Pancreas (tissue), 10 donors: ENCODE measurements around the gene PCDHGA2. TPM values are rescaled to one million over a fixed set of nuclear protein-coding genes. Genes with fewer than 3 reads are reported as not detected.

ENCODE experiments used
- ATAC-seq, 4 donors: fragments of 200-7000 bp; cut with Tn5 transposase; one replicate each; pipeline versions ENCODE4 v1.8.0 to v1.9.1; 2020; ENCODE audit warnings: mild to moderate bottlenecking in 4 of 4, moderate library complexity in 4 of 4
- DNase-seq, 6 donors: peaks; one replicate each; pipeline ENCODE4 v3.0.0-alpha.2; 2020
- FAIRE-seq: peaks from 2 replicates; lab custom pipeline; 2012; peaks lifted over from hg19 to GRCh38; lab: Jason Lieb, UNC
- H3K27ac ChIP-seq, 4 donors: fragments of 200-600 bp; sonication (generic); 1 replicate in 3 of 4; 2 replicates in 1 of 4; pipeline versions ENCODE4 v1.5.0 to v1.8.0; 2020
- H3K27me3 ChIP-seq, 4 donors: fragments of 200-600 bp; one replicate each; pipeline ENCODE4 v1.8.0; 2021
- H3K36me3 ChIP-seq, 3 donors: fragments of 200-600 bp; sonication (generic) in 1 of 3; one replicate each; pipeline versions ENCODE4 v1.5.0 to v1.8.0; 2020 to 2021
- H3K4me1 ChIP-seq, 3 donors: fragments of 200-600 bp; one replicate each; pipeline ENCODE4 v1.8.0; 2021
- H3K4me3 ChIP-seq, 4 donors: fragments of 200-600 bp; sonication (generic) in 2 of 4; one replicate each; pipeline versions ENCODE4 v1.5.0 to v1.8.0; 2020 to 2021
- H3K9me3 ChIP-seq, 4 donors: fragments of 200-600 bp; one replicate each; pipeline ENCODE4 v1.8.0; 2021
- CTCF ChIP-seq, 4 donors: fragments of 200-600 bp; sonication (generic) in 3 of 4; IDR thresholded peaks; one replicate each; pipeline versions ENCODE4 v1.5.0 to v1.8.0; 2021; ENCODE audit warnings: antibody characterized with exemption in 4 of 4
- WGBS, 2 donors: extraction: QIAGEN DNeasy Blood & Tissue Kit; methylation state at CpG; one replicate each; pipeline ENCODE4 v1.1.7; 2013; 5-methylcytosine and 5-hydroxymethylcytosine counted together
- intact Hi-C, 3 donors: fragments of 100-400 bp; cut with DNase I; formaldehyde crosslinking; loops; one replicate each; pipeline versions ENCODE4 v1.11.1 to v1.14.2; 2022
- polyA plus RNA-seq, 2 donors: library from polyadenylated mRNA; stranded (reverse); fragments of 200-250 nt; gene quantifications; one replicate each; pipeline ENCODE4 v1.2.3, GENCODE V29; 2013
- total RNA-seq, 6 donors: library from RNA; stranded (reverse); fragmentation: NEBNext Ultra II Directional in 4 of 6; extraction: Animal tissue kit (Norgen Biotek cat#: 25700) in 4 of 6; gene quantifications; one replicate each; pipeline versions ENCODE4 v1.2.1 to v1.2.4, GENCODE V29; 2021 to 2023
- donor health status: healthy with polysubstance abuse.
- donor health status: DM: no; HTN: no; CAD: no; lungs with moderate emphysema.
- donor health status: DM: no; HTN: no; CAD: no.
- donor health status: control.
- donor health status: control.
- donor health status: Bipolar disorder and iron deficiency.
- donor health status: DM: yes; HTN: yes; CAD: no.
- donor health status: DM: no; HTN: no; CAD: no.
- donor health status: DM: no; HTN: no; CAD: no.
- donor health status: DM: yes; HTN: yes; CAD: no.

Gene PCDHGA2
- total and polyA plus RNA-seq, 8 donors = 0.46 to 2.1 (median 1.3) TPM

- no peak for TF ChIP-seq CTCF (IDR thresholded peaks at IDR 0.05)
- no peak overlapping the region for H3K27ac ChIP-seq
- WGBS, 2 donors = 33 to 36% methylated on average over 10 of the region's 10 CpGs
- no peak for DNase-seq
- no peak overlapping the region for H3K4me3 ChIP-seq
- no peaks in the 10 kb centered on the region for H3K36me3 ChIP-seq
- H3K27me3 ChIP-seq = no peaks in the 10 kb centered on the region
- peaks cover 0 to 44% (median 2%) of the 10 kb centered on the region in 4 donors for H3K9me3 ChIP-seq
- intact Hi-C loops = loop anchor here in 1 of 3 donors (10.0 kb wide), 1 partner anchor 234 kb away; the partner anchor contains the start of gene PCDHB6
- no peak for FAIRE-seq
- no peaks in the 10 kb centered on the region for H3K4me1 ChIP-seq
- no peak for ATAC-seq
Measured at GRCh38 chr5:141388661-141389060, 50.1 kb downstream of the PCDHGA2 start.

GRCh38 chr5:141389153-141390042 is 50.8 kb downstream of the PCDHGA2 start:
- Histone ChIP-seq H3K4me1 (no peaks in the 10 kb centered on the region), H3K9me3 (peaks cover 0 to 40% (median 2%) of the 10 kb centered on the region in 4 donors), H3K4me3 (no peak overlapping the region), H3K27ac (no peak overlapping the region), H3K27me3 (no peaks in the 10 kb centered on the region), H3K36me3 (no peaks in the 10 kb centered on the region)
- FAIRE-seq (no peak), ATAC-seq (no peak), DNase-seq (peak in 1 of 6 donors; percentile 26)
- 26% methylated on average over 77 of the region's 77 CpGs for WGBS, 2 donors
- intact Hi-C loops = loop anchor here in 1 of 3 donors (10.0 kb wide), 1 partner anchor 235 kb away; the partner anchor contains the start of gene PCDHB6
- TF ChIP-seq CTCF (IDR thresholded peaks at IDR 0.05) = no peak

GRCh38 chr5:141392429-141393198 is 54.1 kb downstream of the PCDHGA2 start, which contains the start of gene PCDHGA8:
TSS of gene PCDHGA8 (plus strand) at chr5:141392633. CDS start at chr5:141392814, 181 bp downstream.
- no peak for FAIRE-seq

More at GRCh38 chr5:141392429-141393198, 54.1 kb downstream of the PCDHGA2 start, which contains the start of gene PCDHGA8:
- intact Hi-C loops = no loop called here
- Histone ChIP-seq H3K4me1 (no peaks in the 10 kb centered on the region), H3K27me3 (no peaks in the 10 kb centered on the region), H3K36me3 (no peaks in the 10 kb centered on the region), H3K4me3 (no peak within 1 kb of the TSS), H3K9me3 (peaks cover 0 to 34% (median 2%) of the 10 kb centered on the region in 4 donors), H3K27ac (no peak within 1 kb of the TSS)
- no peak for ATAC-seq
- no peak for TF ChIP-seq CTCF (IDR thresholded peaks at IDR 0.05)
- WGBS, 2 donors = 26 to 28% methylated on average over 38 of the region's 38 CpGs
- DNase-seq = peak in 1 of 6 donors; percentile 31

Other genes starting within 250 kb of the PCDHGA2 start
Only the 30 nearest of the 38 such genes appear.
- 1 to 10 TPM in 1 of 6 donors, under 1 TPM in 5; 0.35 to 1.1 (median 0.51) TPM for gene PCDHB9, start 151.6 kb upstream of the PCDHGA2 start, total RNA-seq
- gene PCDHB9, start 151.6 kb upstream of the PCDHGA2 start, polyA plus RNA-seq = 1 to 10 TPM in 1 of 2 donors, under 1 TPM in 1; 0.76 to 1.2 TPM
- 1 to 10 TPM in 1 of 6 donors, under 1 TPM in 5; 0.49 to 1.5 (median 0.63) TPM for gene PCDHB10, start 146.4 kb upstream of the PCDHGA2 start, total RNA-seq
- 1 to 10 TPM in 1 of 2 donors, under 1 TPM in 1; 0.30 to 1.4 TPM for gene PCDHB10, start 146.4 kb upstream of the PCDHGA2 start, polyA plus RNA-seq
- gene PCDHB11, start 139.1 kb upstream of the PCDHGA2 start, total RNA-seq = 1 to 10 TPM; 2.1 to 9.0 (median 4.9) TPM
- 1 to 10 TPM in 1 of 2 donors, under 1 TPM in 1; 0.72 to 2.3 TPM for gene PCDHB11, start 139.1 kb upstream of the PCDHGA2 start, polyA plus RNA-seq
- 1 to 10 TPM; 1.3 to 2.5 (median 1.5) TPM for gene PCDHB12, start 130.0 kb upstream of the PCDHGA2 start, total RNA-seq
- 1 to 10 TPM in 1 of 2 donors, under 1 TPM in 1; 0.46 to 1.3 TPM for gene PCDHB12, start 130.0 kb upstream of the PCDHGA2 start, polyA plus RNA-seq
- 1 to 10 TPM; 2.4 to 3.3 (median 3.0) TPM for gene PCDHB13, start 124.8 kb upstream of the PCDHGA2 start, total RNA-seq
- gene PCDHB13, start 124.8 kb upstream of the PCDHGA2 start, polyA plus RNA-seq = 1 to 10 TPM; 1.2 to 1.9 TPM
- 1 to 10 TPM; 1.9 to 2.7 (median 2.1) TPM for gene PCDHB14, start 115.4 kb upstream of the PCDHGA2 start, total RNA-seq
- 1 to 10 TPM; 2.8 to 2.9 TPM for gene PCDHB14, start 115.4 kb upstream of the PCDHGA2 start, polyA plus RNA-seq
- gene PCDHB15, start 93.4 kb upstream of the PCDHGA2 start, total RNA-seq = 1 to 10 TPM; 1.7 to 2.6 (median 2.4) TPM
- gene PCDHB15, start 93.4 kb upstream of the PCDHGA2 start, polyA plus RNA-seq = 1 to 10 TPM; 1.8 to 2.8 TPM
- under 1 TPM in 5 of 6 donors, not detected in 1; 0.14 to 0.69 (median 0.19) TPM for gene SLC25A2, start 34.7 kb upstream of the PCDHGA2 start, total RNA-seq
- gene SLC25A2, start 34.7 kb upstream of the PCDHGA2 start, polyA plus RNA-seq = under 1 TPM in 1 of 2 donors, not detected in 1; 0.30 TPM
- 10 to 100 TPM; 17.7 to 40.2 (median 22.7) TPM for gene TAF7, start 18.0 kb upstream of the PCDHGA2 start, total RNA-seq
- gene TAF7, start 18.0 kb upstream of the PCDHGA2 start, polyA plus RNA-seq = 10 to 100 TPM; 16.6 to 47.4 TPM
- under 1 TPM; 0.22 to 0.67 (median 0.40) TPM for gene PCDHGA1, start 8.2 kb upstream of the PCDHGA2 start, total RNA-seq
- under 1 TPM; 0.19 to 0.33 TPM for gene PCDHGA1, start 8.2 kb upstream of the PCDHGA2 start, polyA plus RNA-seq
- 1 to 10 TPM in 5 of 6 donors, under 1 TPM in 1; 0.98 to 2.4 (median 1.7) TPM for gene PCDHGA3, start 5.1 kb downstream of the PCDHGA2 start, total RNA-seq
- gene PCDHGA3, start 5.1 kb downstream of the PCDHGA2 start, polyA plus RNA-seq = under 1 TPM; 0.52 to 0.87 TPM
- gene PCDHGB1, start 11.3 kb downstream of the PCDHGA2 start, total RNA-seq = 1 to 10 TPM; 1.5 to 3.2 (median 1.9) TPM
- gene PCDHGB1, start 11.3 kb downstream of the PCDHGA2 start, polyA plus RNA-seq = 1 to 10 TPM in 1 of 2 donors, under 1 TPM in 1; 0.31 to 1.1 TPM
- 1 to 10 TPM; 1.8 to 2.9 (median 2.2) TPM for gene PCDHGA4, start 16.3 kb downstream of the PCDHGA2 start, total RNA-seq
- gene PCDHGA4, start 16.3 kb downstream of the PCDHGA2 start, polyA plus RNA-seq = 1 to 10 TPM in 1 of 2 donors, under 1 TPM in 1; 0.61 to 1.0 TPM
- gene PCDHGB2, start 21.2 kb downstream of the PCDHGA2 start, total RNA-seq = 1 to 10 TPM; 1.8 to 2.8 (median 2.2) TPM
- 1 to 10 TPM in 1 of 2 donors, under 1 TPM in 1; 0.63 to 1.1 TPM for gene PCDHGB2, start 21.2 kb downstream of the PCDHGA2 start, polyA plus RNA-seq
- 1 to 10 TPM; 1.2 to 2.1 (median 1.6) TPM for gene PCDHGA5, start 25.4 kb downstream of the PCDHGA2 start, total RNA-seq
- gene PCDHGA5, start 25.4 kb downstream of the PCDHGA2 start, polyA plus RNA-seq = 1 to 10 TPM in 1 of 2 donors, under 1 TPM in 1; 0.40 to 1.1 TPM
- 1 to 10 TPM; 1.7 to 3.0 (median 2.3) TPM for gene PCDHGB3, start 31.5 kb downstream of the PCDHGA2 start, total RNA-seq
- gene PCDHGB3, start 31.5 kb downstream of the PCDHGA2 start, polyA plus RNA-seq = under 1 TPM; 0.59 to 0.99 TPM
- gene PCDHGA6, start 35.1 kb downstream of the PCDHGA2 start, total RNA-seq = 1 to 10 TPM; 1.4 to 3.1 (median 2.0) TPM
- gene PCDHGA6, start 35.1 kb downstream of the PCDHGA2 start, polyA plus RNA-seq = 1 to 10 TPM; 1.1 to 1.4 TPM
- 1 to 10 TPM; 1.2 to 2.0 (median 1.7) TPM for gene PCDHGA7, start 44.0 kb downstream of the PCDHGA2 start, total RNA-seq
- 1 to 10 TPM in 1 of 2 donors, under 1 TPM in 1; 0.92 to 1.3 TPM for gene PCDHGA7, start 44.0 kb downstream of the PCDHGA2 start, polyA plus RNA-seq
- gene PCDHGB4, start 48.9 kb downstream of the PCDHGA2 start, total RNA-seq = 1 to 10 TPM; 1.5 to 3.1 (median 1.9) TPM
- gene PCDHGB4, start 48.9 kb downstream of the PCDHGA2 start, polyA plus RNA-seq = under 1 TPM; 0.56 to 0.65 TPM
- 1 to 10 TPM in 2 of 6 donors, under 1 TPM in 4; 0.72 to 1.1 (median 0.91) TPM for gene PCDHGA8, start 53.9 kb downstream of the PCDHGA2 start, total RNA-seq
- gene PCDHGA8, start 53.9 kb downstream of the PCDHGA2 start, polyA plus RNA-seq = under 1 TPM; 0.12 to 0.49 TPM
- gene PCDHGB5, start 59.2 kb downstream of the PCDHGA2 start, total RNA-seq = 1 to 10 TPM; 4.0 to 7.9 (median 5.4) TPM
- gene PCDHGB5, start 59.2 kb downstream of the PCDHGA2 start, polyA plus RNA-seq = 1 to 10 TPM; 1.1 to 1.4 TPM
- 1 to 10 TPM; 1.4 to 3.0 (median 2.3) TPM for gene PCDHGA9, start 64.0 kb downstream of the PCDHGA2 start, total RNA-seq
- gene PCDHGA9, start 64.0 kb downstream of the PCDHGA2 start, polyA plus RNA-seq = 1 to 10 TPM in 1 of 2 donors, under 1 TPM in 1; 0.31 to 1.3 TPM
- gene PCDHGB6, start 69.3 kb downstream of the PCDHGA2 start, total RNA-seq = 1 to 10 TPM; 1.7 to 4.0 (median 2.6) TPM
- 1 to 10 TPM in 1 of 2 donors, under 1 TPM in 1; 0.63 to 1.1 TPM for gene PCDHGB6, start 69.3 kb downstream of the PCDHGA2 start, polyA plus RNA-seq
- gene PCDHGA10, start 74.2 kb downstream of the PCDHGA2 start, total RNA-seq = 1 to 10 TPM; 1.2 to 3.1 (median 2.1) TPM
- under 1 TPM; 0.26 to 0.95 TPM for gene PCDHGA10, start 74.2 kb downstream of the PCDHGA2 start, polyA plus RNA-seq
- gene PCDHGB7, start 78.9 kb downstream of the PCDHGA2 start, total RNA-seq = 1 to 10 TPM; 3.3 to 5.6 (median 3.9) TPM
- 1 to 10 TPM; 1.0 to 1.1 TPM for gene PCDHGB7, start 78.9 kb downstream of the PCDHGA2 start, polyA plus RNA-seq
- 1 to 10 TPM; 1.2 to 2.6 (median 1.6) TPM for gene PCDHGA11, start 82.3 kb downstream of the PCDHGA2 start, total RNA-seq
- under 1 TPM; 0.23 to 0.99 TPM for gene PCDHGA11, start 82.3 kb downstream of the PCDHGA2 start, polyA plus RNA-seq
- 1 to 10 TPM; 1.2 to 2.3 (median 1.6) TPM for gene PCDHGA12, start 91.7 kb downstream of the PCDHGA2 start, total RNA-seq
- gene PCDHGA12, start 91.7 kb downstream of the PCDHGA2 start, polyA plus RNA-seq = 1 to 10 TPM in 1 of 2 donors, under 1 TPM in 1; 0.33 to 1.2 TPM
- 10 to 100 TPM in 5 of 6 donors, 1 to 10 TPM in 1; 9.1 to 25.3 (median 16.7) TPM for gene PCDHGC3, start 137.2 kb downstream of the PCDHGA2 start, total RNA-seq
- 10 to 100 TPM; 20.0 to 23.1 TPM for gene PCDHGC3, start 137.2 kb downstream of the PCDHGA2 start, polyA plus RNA-seq
- gene PCDHGC4, start 146.3 kb downstream of the PCDHGA2 start, total RNA-seq = 1 to 10 TPM in 3 of 6 donors, under 1 TPM in 3; 0.41 to 1.4 (median 0.91) TPM
- under 1 TPM; 0.35 to 0.65 TPM for gene PCDHGC4, start 146.3 kb downstream of the PCDHGA2 start, polyA plus RNA-seq
- under 1 TPM; 0.17 to 0.98 (median 0.76) TPM for gene PCDHGC5, start 150.3 kb downstream of the PCDHGA2 start, total RNA-seq
- gene PCDHGC5, start 150.3 kb downstream of the PCDHGA2 start, polyA plus RNA-seq = under 1 TPM; 0.09 to 0.61 TPM